Uterus (tissue), 4 donors: ENCODE data around the gene MAP2K2. TPM values are rescaled to one million over a fixed set of nuclear protein-coding genes. Genes with fewer than 3 reads are reported as not detected.
A peak's percentile ranks its signal among the peaks of the same experiment; 100 is the strongest.

ENCODE experiments used
- DNase-seq, 2 donors: peaks; one replicate each; pipeline ENCODE4 v3.0.0-alpha.2; 2019 to 2020
- H3K27ac ChIP-seq, 2 donors: fragments of 200-600 bp; sonication (generic); 1 replicate in 1 of 2; 2 replicates in 1 of 2; pipeline ENCODE4 v1.5.1; 2016 to 2018
- H3K27me3 ChIP-seq, 2 donors: fragments of 200-600 bp; sonication (generic); one replicate each; pipeline ENCODE4 v1.5.1; 2018 to 2019; ENCODE audit warnings: control low read depth in 1 of 2
- H3K36me3 ChIP-seq, 2 donors: fragments of 200-600 bp; sonication (generic); one replicate each; pipeline ENCODE4 v1.5.1; 2019; ENCODE audit warnings: control low read depth in 1 of 2
- H3K4me1 ChIP-seq, 2 donors: fragments of 200-600 bp; sonication (generic); one replicate each; pipeline ENCODE4 v1.5.1; 2018 to 2019; ENCODE audit warnings: control low read depth in 1 of 2
- H3K4me3 ChIP-seq, 2 donors: fragments of 200-600 bp; sonication (generic); 1 replicate in 1 of 2; 2 replicates in 1 of 2; pipeline ENCODE4 v1.5.1; 2018 to 2019; ENCODE audit warnings: mild to moderate bottlenecking in 1 of 2
- H3K9me3 ChIP-seq, 2 donors: fragments of 200-600 bp; sonication (generic); one replicate each; pipeline ENCODE4 v1.5.1; 2019; ENCODE audit warnings: control low read depth in 1 of 2
- CTCF ChIP-seq, 4 experiments: fragments of 200-600 bp in 2 of 4; fragments of 450-650 bp in 2 of 4; sonication (generic) in 2 of 4; IDR thresholded peaks; one replicate each; pipeline ENCODE4 v1.5.1; 2016 to 2019; ENCODE audit warnings: antibody characterized with exemption in 4 of 4, mild to moderate bottlenecking in 2 of 4, moderate library complexity in 1 of 4
- POLR2A ChIP-seq, 2 donors: fragments of 450-650 bp; IDR thresholded peaks; one replicate each; pipeline ENCODE4 v1.6.1; 2016; ENCODE audit warnings: antibody characterized with exemption in 2 of 2, mild to moderate bottlenecking in 1 of 2, moderate library complexity in 1 of 2
- intact Hi-C: fragments of 100-400 bp; cut with DNase I; formaldehyde crosslinking; loops from one replicate; pipeline ENCODE4 v1.15.1; 2023; ENCODE audit warnings: low total_unique reads
- total RNA-seq, 4 donors: library from RNA; depleted of rRNA in 3 of 4; stranded (reverse); fragments of >200 nt in 3 of 4; gene quantifications; one replicate each; pipeline versions ENCODE4 v1.1.0 to v1.2.4, GENCODE V29; 2014 to 2023
- donor health status: DM: yes; HTN: yes; CAD: no.

Gene MAP2K2
- total RNA-seq, 4 donors from 2014 or later, result 7.4 to 105 (median 82.4) TPM

GRCh38 chr19:4059453-4059871, 64.5 kb downstream of the MAP2K2 start:
- no peaks in the 10 kb centered on the region for H3K36me3 ChIP-seq
- peaks cover 11 to 57% of the 10 kb centered on the region in 2 donors for H3K4me1 ChIP-seq
- DNase-seq, result no peak

GRCh38 chr19:4058693-4059452, 65.0 kb downstream of the MAP2K2 start:
- intact Hi-C loops, result no loop called here
- no peak for TF ChIP-seq POLR2A (IDR thresholded peaks at IDR 0.05)
- no peak for TF ChIP-seq CTCF (IDR thresholded peaks at IDR 0.05)

More at GRCh38 chr19:4059453-4059871, 64.5 kb downstream of the MAP2K2 start:
- Histone ChIP-seq H3K27ac (peak overlapping the region; percentile 98), H3K4me3 (peak overlapping the region; percentile 27 to 34), H3K27me3 (no peaks in the 10 kb centered on the region), H3K9me3 (no peaks in the 10 kb centered on the region)
- TF ChIP-seq CTCF (IDR thresholded peaks at IDR 0.05), result no peak
- TF ChIP-seq POLR2A (IDR thresholded peaks at IDR 0.05), result no peak
- intact Hi-C loops, result no loop called here

GRCh38 chr19:4057931-4058692, 65.8 kb downstream of the MAP2K2 start:
- DNase-seq, result peak; percentile 92 to 94

More at GRCh38 chr19:4058693-4059452, 65.0 kb downstream of the MAP2K2 start:
- DNase-seq, result peak in 1 of 2 donors; percentile 52
- H3K4me3 ChIP-seq, result peak overlapping the region; percentile 27 to 34
- H3K27ac ChIP-seq, result peak overlapping the region; percentile 98
- H3K4me1 ChIP-seq, result peaks cover 11 to 57% of the 10 kb centered on the region in 2 donors
- H3K27me3 ChIP-seq, result no peaks in the 10 kb centered on the region
- no peaks in the 10 kb centered on the region for H3K9me3 ChIP-seq
- H3K36me3 ChIP-seq, result no peaks in the 10 kb centered on the region

GRCh38 chr19:4055209-4055552, 68.7 kb downstream of the MAP2K2 start:
- peaks cover 0 to 33% of the 10 kb centered on the region in 2 donors for H3K4me1 ChIP-seq
- TF ChIP-seq POLR2A (IDR thresholded peaks at IDR 0.05) (no peak), CTCF (IDR thresholded peaks at IDR 0.05) (no peak)
- H3K9me3 ChIP-seq, result no peaks in the 10 kb centered on the region
- no peak for DNase-seq
- H3K36me3 ChIP-seq, result no peaks in the 10 kb centered on the region
- no peak overlapping the region for H3K4me3 ChIP-seq
- no peaks in the 10 kb centered on the region for H3K27me3 ChIP-seq
- H3K27ac ChIP-seq, result no peak overlapping the region
- intact Hi-C loops, result no loop called here

More at GRCh38 chr19:4057931-4058692, 65.8 kb downstream of the MAP2K2 start:
- H3K36me3 ChIP-seq, result no peaks in the 10 kb centered on the region
- H3K9me3 ChIP-seq, result no peaks in the 10 kb centered on the region
- peak overlapping the region; percentile 98 for H3K27ac ChIP-seq
- peaks cover 9 to 53% of the 10 kb centered on the region in 2 donors for H3K4me1 ChIP-seq
- TF ChIP-seq CTCF (IDR thresholded peaks at IDR 0.05), result peak in 1 of 4 experiments; percentile 2
- TF ChIP-seq POLR2A (IDR thresholded peaks at IDR 0.05), result peak in 1 of 2 donors; percentile 38
- intact Hi-C loops, result no loop called here
- peak overlapping the region; percentile 27 to 34 for H3K4me3 ChIP-seq
- no peaks in the 10 kb centered on the region for H3K27me3 ChIP-seq
